ENCODE measurements around the gene SAG. TPM values are rescaled to one million over a fixed set of nuclear protein-coding genes. Genes with fewer than 3 reads are reported as not detected.

Gene SAG
- total and polyA plus RNA-seq, 2 experiments from 2014 or later = not detected

- Histone ChIP-seq H3F3A (replicated peaks; ENCODE audit: low read depth) (no peaks in the 10 kb centered on the region), H3K4me1 (ENCODE audit: insufficient read depth) (no peaks in the 10 kb centered on the region), H4K20me1 (replicated peaks; ENCODE audit: insufficient read depth) (peaks cover 15% of the 10 kb centered on the region), H3K27ac (ENCODE audit: low read depth) (no peak overlapping the region), H3K4me3 (no peak overlapping the region), H2AFZ (no peak overlapping the region), H3K9me2 (ENCODE audit: insufficient read depth) (no peaks in the 10 kb centered on the region), H3K79me2 (replicated peaks; ENCODE audit: insufficient read depth) (peaks cover 71% of the 10 kb centered on the region), H3K4me2 (no peak overlapping the region), H3K27me3 (ENCODE audit: insufficient read depth) (peaks cover 7% of the 10 kb centered on the region), H3K36me3 (ENCODE audit: insufficient read depth) (0 out of 2 replicates have a peak, but pooled peaks cover 3% of the 10 kb centered on the region)
- no peaks in the 10 kb centered on the region for H3K9me3 Mint-ChIP-seq
- TF ChIP-seq EZH2phosphoT487 (IDR thresholded peaks at IDR 0.05; ENCODE audit: unreplicated experiment) (no peak), CTCF (conservative IDR thresholded peaks at IDR 0.05; ENCODE audit: low read depth in 2 of 2) (no peak), EZH2 (IDR thresholded peaks at IDR 0.05; ENCODE audit: low read depth, unreplicated experiment) (no peak), NANOG (IDR thresholded peaks at IDR 0.05; ENCODE audit: borderline replicate concordance) (no peak), POLR2AphosphoS5 (IDR thresholded peaks at IDR 0.05; ENCODE audit: low read depth) (no peak), ZNF462 (CRISPR knock-in tag; IDR thresholded peaks at IDR 0.05) (no peak), ZNF331 (CRISPR knock-in tag; IDR thresholded peaks at IDR 0.05; ENCODE audit: low read depth) (no peak), CREB1 (CRISPR knock-in tag; IDR thresholded peaks at IDR 0.05; ENCODE audit: low read depth) (no peak), REST (IDR thresholded peaks at IDR 0.05; ENCODE audit: unreplicated experiment) (no peak)
- no peak overlapping the region for H3K4me3 Mint-ChIP-seq
- ATAC-seq = peak; percentile 58; the same call in 2 of the 3 replicates
- peak; percentile 33 for DNase-seq (ENCODE audit: low spot score)
- H3K27ac Mint-ChIP-seq = no peak overlapping the region
- peaks cover 14% of the 10 kb centered on the region for H3K4me1 Mint-ChIP-seq
- no peaks in the 10 kb centered on the region for H3K36me3 Mint-ChIP-seq (ENCODE audit: low read depth)
- H3K27me3 Mint-ChIP-seq (ENCODE audit: insufficient read depth, low read depth, poor library complexity) = peaks cover 3% of the 10 kb centered on the region
These were observed 53.2 kb downstream of the SAG start for GRCh38 chr2:233360771-233361176.
